Hepatocyte (in vitro differentiated cells): ENCODE data around the gene FOXK1.

Experiments
- EZH2 ChIP-seq: fragments of 200-600 bp; sonication (generic); IDR thresholded peaks from 2 replicates; pipeline ENCODE4 v1.6.1; 2016; ENCODE audit warnings: antibody characterized with exemption, mild to moderate bottlenecking, borderline replicate concordance
- EZH2phosphoT487 ChIP-seq: fragments of 200-600 bp; sonication (generic); IDR thresholded peaks from one replicate; pipeline ENCODE4 v1.6.1; 2018; ENCODE audit warnings: antibody characterized with exemption, mild to moderate bottlenecking, low read depth, moderate library complexity; ENCODE audit not compliant: unreplicated experiment, severe bottlenecking
- TF ChIP-seq, protein P1 (sequence below): fragments of 200-600 bp; sonication (generic); IDR thresholded peaks from 2 replicates; pipeline ENCODE4 v1.5.1; 2016; ENCODE audit warnings: antibody characterized with exemption, mild to moderate bottlenecking; ENCODE audit not compliant: poor library complexity

DNA sequence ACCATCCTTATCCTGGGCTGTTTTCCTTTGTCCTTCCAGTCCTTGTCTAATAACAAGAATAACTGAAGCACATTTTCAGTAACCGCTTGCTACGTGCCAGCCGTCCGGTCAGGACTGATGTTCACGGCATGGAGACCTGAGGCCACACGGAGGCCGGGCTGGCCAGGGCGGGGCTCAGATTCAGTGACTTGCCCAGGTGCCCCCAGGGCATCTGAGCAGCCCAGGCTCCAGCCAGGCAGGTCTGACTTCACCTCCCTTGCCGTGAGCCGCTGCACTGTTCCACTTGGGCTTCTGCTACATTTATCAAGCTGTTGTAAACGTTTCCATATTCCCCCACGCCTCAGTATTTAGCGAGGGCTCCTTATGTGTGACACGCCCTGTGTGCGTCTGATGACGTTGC is 49.7 kb downstream of the FOXK1 start:
- TF ChIP-seq, protein P1, sequence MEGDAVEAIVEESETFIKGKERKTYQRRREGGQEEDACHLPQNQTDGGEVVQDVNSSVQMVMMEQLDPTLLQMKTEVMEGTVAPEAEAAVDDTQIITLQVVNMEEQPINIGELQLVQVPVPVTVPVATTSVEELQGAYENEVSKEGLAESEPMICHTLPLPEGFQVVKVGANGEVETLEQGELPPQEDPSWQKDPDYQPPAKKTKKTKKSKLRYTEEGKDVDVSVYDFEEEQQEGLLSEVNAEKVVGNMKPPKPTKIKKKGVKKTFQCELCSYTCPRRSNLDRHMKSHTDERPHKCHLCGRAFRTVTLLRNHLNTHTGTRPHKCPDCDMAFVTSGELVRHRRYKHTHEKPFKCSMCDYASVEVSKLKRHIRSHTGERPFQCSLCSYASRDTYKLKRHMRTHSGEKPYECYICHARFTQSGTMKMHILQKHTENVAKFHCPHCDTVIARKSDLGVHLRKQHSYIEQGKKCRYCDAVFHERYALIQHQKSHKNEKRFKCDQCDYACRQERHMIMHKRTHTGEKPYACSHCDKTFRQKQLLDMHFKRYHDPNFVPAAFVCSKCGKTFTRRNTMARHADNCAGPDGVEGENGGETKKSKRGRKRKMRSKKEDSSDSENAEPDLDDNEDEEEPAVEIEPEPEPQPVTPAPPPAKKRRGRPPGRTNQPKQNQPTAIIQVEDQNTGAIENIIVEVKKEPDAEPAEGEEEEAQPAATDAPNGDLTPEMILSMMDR, result no peak
- TF ChIP-seq EZH2phosphoT487 (no peak), EZH2 (no peak)
